ENCODE measurements around the gene LENG9. TPM values are rescaled to one million over a fixed set of nuclear protein-coding genes. Genes with fewer than 3 reads are reported as not detected.
"Not testable (repeated sequence)": the region's sequence is repeated elsewhere in the genome, so short reads cannot be mapped to it uniquely, and the experiment has no call there.

LENG9 gene
- total RNA-seq, 2 experiments from 2014 or later: 5.3 to 5.6 TPM

- Mint-ChIP-seq H3K27me3 (peaks cover 27% of the 10 kb centered on the region), H3K27ac (no peak overlapping the region), H3K4me1 (ENCODE audit: low read depth) (peaks cover 7% of the 10 kb centered on the region), H3K9me3 (no peaks in the 10 kb centered on the region), H3K36me3 (no peaks in the 10 kb centered on the region), H3K4me3 (no peak overlapping the region)
- intact Hi-C loops (cut with micrococcal nuclease): no loop called here
- no peak for DNase-seq
- ChIA-PET POLR2A (no interaction called here), CTCF (no interaction called here)
Observed at GRCh38 chr19:54475706-54476105, 12.1 kb upstream of the LENG9 start.

- CTCF ChIA-PET: interaction anchor here (0.8 to 1.4 kb wide), 2 partner anchors 8 to 204 kb away, joined by 3 to 7 read pairs; no protein-coding TSS in a partner anchor
- POLR2A ChIA-PET: no interaction called here
- no peak for DNase-seq
- intact Hi-C loops (cut with micrococcal nuclease): no loop called here
- no peaks in the 10 kb centered on the region for H3K36me3 Mint-ChIP-seq
- peaks cover 39% of the 10 kb centered on the region for H3K27me3 Mint-ChIP-seq
- no peaks in the 10 kb centered on the region for H3K9me3 Mint-ChIP-seq
- H3K27ac Mint-ChIP-seq: no peak overlapping the region
- H3K4me1 Mint-ChIP-seq (ENCODE audit: low read depth): peaks cover 9% of the 10 kb centered on the region
- H3K4me3 Mint-ChIP-seq: no peak overlapping the region
Observed at GRCh38 chr19:54473892-54474372, 10.4 kb upstream of the LENG9 start.

- DNase-seq: no peak
- POLR2A ChIA-PET: no interaction called here
- CTCF ChIA-PET: interaction anchor here (0.8 to 1.4 kb wide), 2 partner anchors 8 to 204 kb away, joined by 3 to 7 read pairs; no protein-coding TSS in a partner anchor
Observed at GRCh38 chr19:54473071-54473891, 9.7 kb upstream of the LENG9 start, which contains the start of gene CDC42EP5. CDC42EP5 (minus strand) TSS chr19:54473296; CDS start chr19:54465547, 7,749 bp downstream.

GRCh38 chr19:54470991-54471782 is 7.6 kb upstream of the LENG9 start:
- H3K4me1 Mint-ChIP-seq (ENCODE audit: low read depth): peaks cover 9% of the 10 kb centered on the region
- H3K4me3 Mint-ChIP-seq: no peak overlapping the region
- H3K27ac Mint-ChIP-seq: no peak overlapping the region
- CTCF ChIA-PET: interaction anchor here (1.2 to 2.4 kb wide), 2 partner anchors 8 to 206 kb away, joined by 3 to 8 read pairs; no protein-coding TSS in a partner anchor
- no peaks in the 10 kb centered on the region for H3K9me3 Mint-ChIP-seq
- no peaks in the 10 kb centered on the region for H3K36me3 Mint-ChIP-seq
- POLR2A ChIA-PET: interaction anchor here (1.1 kb wide), 1 partner anchor 11 kb away, joined by 4 read pairs; no protein-coding TSS in a partner anchor
- no peak for DNase-seq
- intact Hi-C loops (cut with micrococcal nuclease): no loop called here
- peaks cover 26% of the 10 kb centered on the region for H3K27me3 Mint-ChIP-seq

More at GRCh38 chr19:54473071-54473891, 9.7 kb upstream of the LENG9 start, which contains the start of gene CDC42EP5:
- H3K9me3 Mint-ChIP-seq: no peaks in the 10 kb centered on the region
- intact Hi-C loops (cut with micrococcal nuclease): no loop called here
- no peaks in the 10 kb centered on the region for H3K36me3 Mint-ChIP-seq
- H3K27ac Mint-ChIP-seq: no peak within 1 kb of the TSS
- no peak within 1 kb of the TSS for H3K4me3 Mint-ChIP-seq
- H3K4me1 Mint-ChIP-seq (ENCODE audit: low read depth): peaks cover 9% of the 10 kb centered on the region
- peaks cover 36% of the 10 kb centered on the region for H3K27me3 Mint-ChIP-seq

GRCh38 chr19:54470276-54470887 is 6.8 kb upstream of the LENG9 start:
- no peaks in the 10 kb centered on the region for H3K9me3 Mint-ChIP-seq
- ChIA-PET POLR2A (interaction anchor here (1.1 kb wide), 1 partner anchor 10 kb away, joined by 4 read pairs; no protein-coding TSS in a partner anchor), CTCF (interaction anchor here (1.2 to 2.4 kb wide), 2 partner anchors 9 to 207 kb away, joined by 3 to 8 read pairs; no protein-coding TSS in a partner anchor)
- peaks cover 9% of the 10 kb centered on the region for H3K4me1 Mint-ChIP-seq (ENCODE audit: low read depth)
- H3K27ac Mint-ChIP-seq: no peak overlapping the region
- no peak overlapping the region for H3K4me3 Mint-ChIP-seq
- no peak for DNase-seq
- no peaks in the 10 kb centered on the region for H3K36me3 Mint-ChIP-seq
- peaks cover 26% of the 10 kb centered on the region for H3K27me3 Mint-ChIP-seq
- intact Hi-C loops (cut with micrococcal nuclease): no loop called here

- intact Hi-C loops (cut with micrococcal nuclease): no loop called here
- Mint-ChIP-seq H3K36me3 (no peaks in the 10 kb centered on the region), H3K27ac (no peak overlapping the region), H3K4me1 (ENCODE audit: low read depth) (peaks cover 11% of the 10 kb centered on the region), H3K27me3 (peaks cover 26% of the 10 kb centered on the region), H3K9me3 (no peaks in the 10 kb centered on the region), H3K4me3 (no peak overlapping the region)
- no peak for DNase-seq
- ChIA-PET POLR2A (no interaction called here), CTCF (interaction anchor here (2.4 kb wide), 1 partner anchor 9 kb away, joined by 8 read pairs; no protein-coding TSS in a partner anchor)
Observed at GRCh38 chr19:54469496-54469934, 5.9 kb upstream of the LENG9 start.

- intact Hi-C loops (cut with micrococcal nuclease): not testable (repeated sequence)
Observed at GRCh38 chr19:54466110-54466480, 2.5 kb upstream of the LENG9 start.

GRCh38 chr19:54465426-54466109 is 2.0 kb upstream of the LENG9 start:
- Mint-ChIP-seq H3K9me3 (no peaks in the 10 kb centered on the region), H3K27ac (no peak overlapping the region), H3K4me1 (ENCODE audit: low read depth) (peaks cover 21% of the 10 kb centered on the region), H3K27me3 (peaks cover 14% of the 10 kb centered on the region), H3K36me3 (peaks cover 8% of the 10 kb centered on the region), H3K4me3 (peak overlapping the region; percentile 52)
- ChIA-PET POLR2A (no interaction called here), CTCF (no interaction called here)
- no peak for DNase-seq
- intact Hi-C loops (cut with micrococcal nuclease): loop anchor here (2.0 kb wide), 2 partner anchors 275 to 599 kb away; partner anchors contain the start of genes MYADM and TSEN34

More at GRCh38 chr19:54466110-54466480, 2.5 kb upstream of the LENG9 start:
- H3K27ac Mint-ChIP-seq, H3K9me3 Mint-ChIP-seq, H3K36me3 Mint-ChIP-seq, DNase-seq, CTCF ChIA-PET, POLR2A ChIA-PET: not testable (repeated sequence)
- Mint-ChIP-seq H3K4me1 (ENCODE audit: low read depth) (peaks cover 21% of the 10 kb centered on the region), H3K4me3 (peak overlapping the region; percentile 52), H3K27me3 (peaks cover 17% of the 10 kb centered on the region)

- peak overlapping the region; percentile 92 for H3K27ac Mint-ChIP-seq
- peak overlapping the region; percentile 78 for H3K4me3 Mint-ChIP-seq
- POLR2A ChIA-PET: no interaction called here
- peaks cover 6% of the 10 kb centered on the region for H3K27me3 Mint-ChIP-seq
- intact Hi-C loops (cut with micrococcal nuclease): loop anchor here (1.0 to 5.0 kb wide), 4 partner anchors 258 to 874 kb away; partner anchors contain the start of genes KMT5C, MYADM and TSEN34
- peaks cover 8% of the 10 kb centered on the region for H3K36me3 Mint-ChIP-seq
- DNase-seq: peak; percentile 91
- peaks cover 22% of the 10 kb centered on the region for H3K4me1 Mint-ChIP-seq (ENCODE audit: low read depth)
- H3K9me3 Mint-ChIP-seq: no peaks in the 10 kb centered on the region
- CTCF ChIA-PET: no interaction called here
Observed at GRCh38 chr19:54464630-54465425, 1.2 kb upstream of the LENG9 start.

- H3K27ac Mint-ChIP-seq: peak overlapping the region; percentile 92
- peak; percentile 97 for DNase-seq
- CTCF ChIA-PET: interaction anchor here (2.6 kb wide), 1 partner anchor 14 kb away, joined by 9 read pairs; no protein-coding TSS in a partner anchor
- H3K36me3 Mint-ChIP-seq: peaks cover 12% of the 10 kb centered on the region
- POLR2A ChIA-PET: interaction anchor here (0.7 to 1.2 kb wide), 4 partner anchors 9 to 327 kb away, joined by 3 to 31 read pairs (median 8); partner anchors contain the start of genes LENG8 and MBOAT7
- intact Hi-C loops (cut with micrococcal nuclease): loop anchor here (1.0 to 5.0 kb wide), 4 partner anchors 257 to 875 kb away; partner anchors contain the start of genes KMT5C, MYADM and TSEN34
- peaks cover 27% of the 10 kb centered on the region for H3K4me1 Mint-ChIP-seq (ENCODE audit: low read depth)
- no peaks in the 10 kb centered on the region for H3K9me3 Mint-ChIP-seq
- H3K27me3 Mint-ChIP-seq: no peaks in the 10 kb centered on the region
- peak overlapping the region; percentile 78 for H3K4me3 Mint-ChIP-seq
Observed at GRCh38 chr19:54464044-54464629, 559 bp upstream of the LENG9 start.

Measured in activated CD4-positive, alpha-beta memory T cell treated with anti-CD3 and anti-CD28 coated beads for 36 hours (primary cell).